B cell (primary cell): ENCODE results near the gene SLC38A10. TPM values are rescaled to one million over a fixed set of nuclear protein-coding genes. Genes with fewer than 3 reads are reported as not detected.
A peak's percentile ranks its signal among the peaks of the same experiment; 100 is the strongest.

Experiments used
- ATAC-seq: fragments of 200-7000 bp; cut with Tn5 transposase; one replicate; pipeline ENCODE4 v1.10.0; 2021; ENCODE audit warnings: low read depth, mild to moderate bottlenecking, moderate number of reproducible peaks, moderate library complexity
- CTCF ChIA-PET: fragments of 350-600 bp; sonication (Branson Sonifier 250); formaldehyde crosslinking; loops from one replicate; lab custom pipeline; 2021; ENCODE audit warnings: antibody characterized with exemption, inconsistent platforms; lab: Charles Lee
- POLR2A ChIA-PET: fragments of 350-600 bp; sonication (Branson Sonifier 250); formaldehyde crosslinking; loops from one replicate; lab custom pipeline; 2021; ENCODE audit warnings: antibody characterized with exemption; lab: Charles Lee
- DNase-seq: peaks from one replicate; pipeline ENCODE4 v3.0.0; 2013
- H2AFZ ChIP-seq: 2 replicates; pipeline ENCODE4 v1.6.1; 2012; ENCODE audit warnings: mild to moderate bottlenecking, low read depth, low read length; ENCODE audit not compliant: insufficient read depth, poor library complexity, severe bottlenecking
- H3K27ac ChIP-seq, 2 donors: 1 replicate in 1 of 2; 2 replicates in 1 of 2; pipeline ENCODE4 v1.5.1; 2012 to 2013; ENCODE audit warnings: low read length in 2 of 2, mild to moderate bottlenecking in 2 of 2, moderate library complexity in 1 of 2
- H3K27me3 ChIP-seq, 4 experiments: fragments of 200-600 bp in 1 of 4; sonication (generic) in 1 of 4; replicated peaks in 1 of 4; 1 replicate in 2 of 4; 2 replicates in 2 of 4; pipeline versions ENCODE4 v1.6.1 to v1.7.0; 2013 to 2016; ENCODE audit warnings: low read length in 3 of 4, mild to moderate bottlenecking in 2 of 4, mixed read lengths in 1 of 4, moderate library complexity in 1 of 4; ENCODE audit not compliant: insufficient read depth in 4 of 4, control insufficient read depth in 3 of 4; ENCODE audit errors: control extremely low read depth in 1 of 4
- H3K36me3 ChIP-seq, 2 experiments: replicated peaks in 1 of 2; 1 replicate in 1 of 2; 2 replicates in 1 of 2; pipeline versions ENCODE4 v1.6.1 to v1.7.1; 2013; ENCODE audit warnings: low read length in 1 of 2; ENCODE audit not compliant: insufficient read depth in 2 of 2, control insufficient read depth in 1 of 2; ENCODE audit errors: control extremely low read depth in 1 of 2, extremely low read depth in 1 of 2
- H3K4me1 ChIP-seq, 2 donors: fragments of 200-600 bp in 1 of 2; sonication (generic) in 1 of 2; 1 replicate in 1 of 2; 2 replicates in 1 of 2; pipeline versions ENCODE4 v1.5.1 to v1.6.1; 2013 to 2017; ENCODE audit warnings: low read length in 2 of 2; ENCODE audit not compliant: control insufficient read depth in 2 of 2, insufficient read depth in 2 of 2
- H3K4me2 ChIP-seq: replicated peaks from 2 replicates; pipeline ENCODE3; 2012; ENCODE audit warnings: mild to moderate bottlenecking, low read depth, low read length; ENCODE audit not compliant: poor library complexity, severe bottlenecking
- H3K4me3 ChIP-seq, 5 experiments: fragments of 200-600 bp in 1 of 5; sonication (generic) in 1 of 5; 1 replicate in 3 of 5; 2 replicates in 2 of 5; pipeline versions ENCODE4 v1.5.1 to v1.7.0; 2011 to 2016; ENCODE audit warnings: low read length in 4 of 5, mild to moderate bottlenecking in 4 of 5, low read depth in 2 of 5, control low read depth in 1 of 5, moderate library complexity in 1 of 5; ENCODE audit not compliant: insufficient read depth in 1 of 5; ENCODE audit errors: control extremely low read depth in 1 of 5, extremely low read depth in 1 of 5
- H3K79me2 ChIP-seq: fragments of 200-600 bp; sonication (generic); one replicate; pipeline ENCODE4 v1.6.0; 2016; ENCODE audit warnings: low read length; ENCODE audit not compliant: control insufficient read depth, insufficient read depth
- H3K9ac ChIP-seq: fragments of 200-600 bp; sonication (generic); 2 replicates; pipeline ENCODE4 v1.6.1; 2017; ENCODE audit warnings: mild to moderate bottlenecking, low read length, moderate library complexity
- H3K9me3 ChIP-seq, 3 donors: one replicate each; pipeline versions ENCODE4 v1.6.1 to v1.7.1; 2013; ENCODE audit warnings: low read length in 2 of 3; ENCODE audit not compliant: control insufficient read depth in 2 of 3, insufficient read depth in 1 of 3; ENCODE audit errors: control extremely low read depth in 1 of 3
- H4K20me1 ChIP-seq: 2 replicates; pipeline ENCODE4 v1.6.0; 2012; ENCODE audit warnings: mild to moderate bottlenecking, low read length; ENCODE audit not compliant: insufficient read depth, control insufficient read depth, poor library complexity, severe bottlenecking
- H3K27ac Mint-ChIP-seq: one replicate; pipeline ENCODE4 v1.8.0; 2021; ENCODE audit warnings: mixed read lengths
- H3K27me3 Mint-ChIP-seq: one replicate; pipeline ENCODE4 v1.8.0; 2021; ENCODE audit warnings: mixed read lengths
- H3K4me1 Mint-ChIP-seq: one replicate; pipeline ENCODE4 v1.8.0; 2021; ENCODE audit warnings: mixed read lengths
- H3K4me3 Mint-ChIP-seq: one replicate; pipeline ENCODE4 v1.8.0; 2021; ENCODE audit warnings: mixed read lengths
- H3K9me3 Mint-ChIP-seq: one replicate; pipeline ENCODE4 v1.8.0; 2022; ENCODE audit warnings: mixed read lengths; ENCODE audit not compliant: insufficient read depth
- EZH2 ChIP-seq: IDR thresholded peaks from 2 replicates; pipeline ENCODE4 v1.6.1; 2012; ENCODE audit warnings: borderline replicate concordance, low read depth, mild to moderate bottlenecking, moderate library complexity, low read length; ENCODE audit not compliant: insufficient read depth, poor library complexity, severe bottlenecking
- whole genome bisulfite sequencing: methylation state at CpG from one replicate; pipeline ENCODE4 v1.1.5; 2013; ENCODE audit warnings: missing lambda C conversion rate; ENCODE audit not compliant: insufficient coverage; 5-methylcytosine and 5-hydroxymethylcytosine counted together
- intact Hi-C: fragments of 100-400 bp; cut with micrococcal nuclease; formaldehyde crosslinking; loops from one replicate; pipeline ENCODE4 v1.10.0; 2022
- polyA plus RNA-seq: library from polyadenylated mRNA; depleted of rRNA; stranded (reverse); fragments of >200 nt; gene quantifications from 2 replicates; pipeline ENCODE4 v1.2.3, GENCODE V29; 2012
- total RNA-seq, 2 donors: library from RNA; stranded (reverse); fragments of 120-200 nt in 1 of 2; gene quantifications; 1 replicate in 1 of 2; 2 replicates in 1 of 2; pipeline versions ENCODE4 v1.2.3 to v1.2.4, GENCODE V29; 2013 to 2022
- TF ChIP-seq, protein P1 (sequence below): fragments of 200-600 bp; IDR thresholded peaks from one replicate; pipeline ENCODE4 v1.8.0; 2022; ENCODE audit warnings: antibody characterized with exemption, mild to moderate bottlenecking

The SLC38A10 gene
- total and polyA plus RNA-seq, 2 donors (not counting 1 experiment from before 2014, with no cell fraction given) = 76.1 to 104 TPM

DNA sequence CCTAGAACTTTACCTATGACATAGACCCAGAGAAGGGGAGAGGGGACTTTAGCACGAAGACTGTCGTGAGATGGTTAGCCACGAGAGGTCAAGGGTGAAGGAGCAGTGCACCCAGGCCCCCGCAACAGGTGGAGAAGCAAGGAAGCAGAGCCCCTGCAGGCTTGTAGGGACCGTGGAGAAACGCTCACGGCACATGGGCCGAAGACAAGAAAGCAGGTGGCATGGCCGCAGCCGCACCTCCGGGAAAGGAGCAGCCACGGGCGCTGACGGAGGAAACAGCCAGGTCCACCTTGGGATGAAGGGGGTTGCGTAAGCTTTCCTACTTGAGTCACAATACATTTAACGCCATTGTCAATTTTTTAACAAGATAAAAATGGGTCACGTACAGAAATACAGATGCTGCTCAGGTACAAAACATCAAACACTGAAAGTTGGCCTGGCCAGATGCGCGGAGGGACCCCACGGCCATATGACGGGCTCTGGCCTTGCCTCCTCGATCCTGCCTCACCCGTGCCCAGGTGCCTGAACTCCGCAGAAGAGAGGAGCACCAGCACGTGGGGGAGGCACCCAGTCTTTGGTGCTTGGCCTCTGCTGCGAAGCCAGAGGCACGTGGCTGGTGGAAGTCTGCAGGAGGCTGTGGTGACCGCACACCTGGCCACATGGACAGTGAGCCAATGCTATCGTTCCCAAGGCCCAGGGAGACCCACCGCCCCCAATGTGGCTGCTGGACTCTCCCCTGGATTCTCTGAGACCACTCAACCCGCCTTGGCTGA lies 21.2 kb downstream of the SLC38A10 start:
- Histone ChIP-seq H3K9ac (no peak overlapping the region), H3K79me2 (peaks cover 35% of the 10 kb centered on the region), H2AFZ (no peak overlapping the region), H3K27me3 (no peaks in the 10 kb centered on the region), H3K4me3 (no peak overlapping the region), H3K4me1 (no peaks in the 10 kb centered on the region), H4K20me1 (peaks cover 26% of the 10 kb centered on the region), H3K4me2 (no peak overlapping the region), H3K9me3 (no peaks in the 10 kb centered on the region), H3K27ac (no peak overlapping the region), H3K36me3 (peaks cover 0 to 66% of the 10 kb centered on the region in 2 experiments)
- no peak for ATAC-seq
- intact Hi-C loops = no loop called here
- TF ChIP-seq EZH2 = no peak
- TF ChIP-seq, protein P1, sequence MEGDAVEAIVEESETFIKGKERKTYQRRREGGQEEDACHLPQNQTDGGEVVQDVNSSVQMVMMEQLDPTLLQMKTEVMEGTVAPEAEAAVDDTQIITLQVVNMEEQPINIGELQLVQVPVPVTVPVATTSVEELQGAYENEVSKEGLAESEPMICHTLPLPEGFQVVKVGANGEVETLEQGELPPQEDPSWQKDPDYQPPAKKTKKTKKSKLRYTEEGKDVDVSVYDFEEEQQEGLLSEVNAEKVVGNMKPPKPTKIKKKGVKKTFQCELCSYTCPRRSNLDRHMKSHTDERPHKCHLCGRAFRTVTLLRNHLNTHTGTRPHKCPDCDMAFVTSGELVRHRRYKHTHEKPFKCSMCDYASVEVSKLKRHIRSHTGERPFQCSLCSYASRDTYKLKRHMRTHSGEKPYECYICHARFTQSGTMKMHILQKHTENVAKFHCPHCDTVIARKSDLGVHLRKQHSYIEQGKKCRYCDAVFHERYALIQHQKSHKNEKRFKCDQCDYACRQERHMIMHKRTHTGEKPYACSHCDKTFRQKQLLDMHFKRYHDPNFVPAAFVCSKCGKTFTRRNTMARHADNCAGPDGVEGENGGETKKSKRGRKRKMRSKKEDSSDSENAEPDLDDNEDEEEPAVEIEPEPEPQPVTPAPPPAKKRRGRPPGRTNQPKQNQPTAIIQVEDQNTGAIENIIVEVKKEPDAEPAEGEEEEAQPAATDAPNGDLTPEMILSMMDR = no peak
- H3K4me1 Mint-ChIP-seq = no peaks in the 10 kb centered on the region
- H3K27ac Mint-ChIP-seq = no peak overlapping the region
- 96% methylated on average over 24 of the region's 31 CpGs for WGBS
- no peak overlapping the region for H3K4me3 Mint-ChIP-seq
- H3K9me3 Mint-ChIP-seq = no peaks in the 10 kb centered on the region
- DNase-seq = no peak
- H3K27me3 Mint-ChIP-seq = no peaks in the 10 kb centered on the region
- ChIA-PET POLR2A (no interaction called here), CTCF (no interaction called here)

DNA sequence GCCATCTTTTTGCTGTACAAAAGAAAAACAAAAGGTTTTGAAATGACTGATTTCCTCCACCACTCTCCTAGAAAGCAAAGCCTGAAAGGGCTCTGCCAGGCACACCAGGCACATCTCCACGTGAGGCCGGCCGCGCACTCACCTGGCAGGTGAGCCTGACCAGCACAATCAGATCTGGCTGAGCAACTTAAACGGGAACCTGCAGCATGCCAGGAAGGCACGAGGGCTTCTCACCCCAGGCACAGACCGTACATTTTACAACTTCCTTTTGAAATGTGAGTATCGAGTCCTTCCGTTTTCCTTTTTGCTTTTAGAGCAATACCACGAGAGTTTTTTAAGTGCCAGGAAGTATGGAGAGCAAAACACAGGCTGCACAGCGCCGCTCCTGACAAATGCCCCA lies 22.5 kb downstream of the SLC38A10 start:
- no peaks in the 10 kb centered on the region for H3K9me3 Mint-ChIP-seq
- Histone ChIP-seq H4K20me1 (peaks cover 19% of the 10 kb centered on the region), H3K79me2 (peaks cover 22% of the 10 kb centered on the region), H2AFZ (no peak overlapping the region), H3K9me3 (no peaks in the 10 kb centered on the region), H3K4me3 (no peak overlapping the region), H3K4me2 (no peak overlapping the region), H3K36me3 (peaks cover 0 to 60% of the 10 kb centered on the region in 2 experiments), H3K9ac (no peak overlapping the region), H3K4me1 (no peaks in the 10 kb centered on the region), H3K27ac (no peak overlapping the region), H3K27me3 (no peaks in the 10 kb centered on the region)
- ChIA-PET CTCF (no interaction called here), POLR2A (no interaction called here)
- intact Hi-C loops = no loop called here
- no peak for DNase-seq
- no peak for ATAC-seq
- WGBS = 54% methylated on average over 8 of the region's 12 CpGs
- TF ChIP-seq, protein P1 = no peak
- TF ChIP-seq EZH2 = no peak
- H3K4me1 Mint-ChIP-seq = no peaks in the 10 kb centered on the region
- no peak overlapping the region for H3K4me3 Mint-ChIP-seq
- H3K27ac Mint-ChIP-seq = peak overlapping the region; percentile 46
- H3K27me3 Mint-ChIP-seq = no peaks in the 10 kb centered on the region
